H1 (cell line): Measurements from ENCODE around the gene GDPD3.

Experiments used
- ASH2L ChIP-seq: fragments of 200-600, 300-600 bp; sonication (generic); IDR thresholded peaks from one replicate; pipeline ENCODE4 v1.7.1; 2017; ENCODE audit warnings: low read length
- BACH1 ChIP-seq: IDR thresholded peaks from 2 replicates; pipeline ENCODE4 v1.6.1; 2012; ENCODE audit warnings: low read length, improper control_type of control experiment
- CTCF ChIP-seq, 3 experiments: IDR thresholded peaks; 1 replicate in 2 of 3; 2 replicates in 1 of 3; pipeline versions ENCODE4 v1.5.1 to v1.6.1; 2011; ENCODE audit warnings: low read length in 3 of 3, mild to moderate bottlenecking in 3 of 3, inconsistent platforms in 2 of 3, low read depth in 1 of 3, moderate library complexity in 1 of 3; ENCODE audit not compliant: insufficient read depth in 1 of 3; ENCODE audit errors: control extremely low read depth in 1 of 3
- EP300 ChIP-seq, 2 experiments: IDR thresholded peaks; 1 replicate in 1 of 2; 2 replicates in 1 of 2; pipeline ENCODE4 v1.6.1; 2011 to 2012; ENCODE audit warnings: low read depth in 2 of 2, low read length in 2 of 2, mild to moderate bottlenecking in 2 of 2, borderline replicate concordance in 1 of 2, inconsistent platforms in 1 of 2, moderate library complexity in 1 of 2
- EZH2 ChIP-seq: fragments of 200-600 bp; sonication (generic); IDR thresholded peaks from 2 replicates; pipeline ENCODE4 v1.7.1; 2012; ENCODE audit warnings: low read depth, mild to moderate bottlenecking, moderate library complexity, low read length, inconsistent platforms; ENCODE audit not compliant: severe bottlenecking
- FOSL1 ChIP-seq: IDR thresholded peaks from 2 replicates; pipeline ENCODE4 v1.6.1; 2011; ENCODE audit warnings: mild to moderate bottlenecking, low read depth, low read length, moderate library complexity; ENCODE audit not compliant: insufficient read depth
- HDAC6 ChIP-seq: IDR thresholded peaks from one replicate; pipeline ENCODE4 v1.7.1; 2012; ENCODE audit warnings: low read depth, mild to moderate bottlenecking, inconsistent platforms, low read length, moderate library complexity
- PHF8 ChIP-seq: fragments of 200-600 bp; sonication (generic); conservative IDR thresholded peaks from 2 replicates; pipeline ENCODE4 v1.7.1; 2012; ENCODE audit warnings: low read depth, mild to moderate bottlenecking, inconsistent platforms, low read length, moderate library complexity
- POLR2A ChIP-seq, 2 experiments: IDR thresholded peaks; 1 replicate in 1 of 2; 2 replicates in 1 of 2; pipeline ENCODE4 v1.6.1; 2011; ENCODE audit warnings: low read depth in 2 of 2, low read length in 2 of 2, mild to moderate bottlenecking in 2 of 2; ENCODE audit errors: control extremely low read depth in 1 of 2
- SUZ12 ChIP-seq: fragments of 200-600 bp; sonication (generic); IDR thresholded peaks from 2 replicates; pipeline ENCODE4 v1.6.1; 2012; ENCODE audit warnings: mild to moderate bottlenecking, inconsistent platforms, low read length, moderate library complexity, mixed read lengths

GRCh38 chr16:30139583-30140481, 26.5 kb upstream of the GDPD3 start:
- TF ChIP-seq HDAC6 (no peak), POLR2A (IDR thresholded peaks at IDR 0.05; ENCODE audit: control extremely low read depth in 1 of 2, low read depth in 2 of 2, low read length in 2 of 2) (no peak), CTCF (IDR thresholded peaks at IDR 0.05; ENCODE audit: control extremely low read depth in 1 of 3, insufficient read depth in 1 of 3, low read depth in 1 of 3, low read length in 3 of 3) (no peak), PHF8 (no peak), SUZ12 (no peak), BACH1 (no peak), EZH2 (no peak), FOSL1 (no peak), ASH2L (no peak), EP300 (IDR thresholded peaks at IDR 0.05; ENCODE audit: borderline replicate concordance in 1 of 2, low read depth in 2 of 2, low read length in 2 of 2) (no peak)
